Fibroblast of pulmonary artery (primary cell): Measurements from ENCODE around the gene CHURC1.

Source experiments
- DNase-seq: peaks from one replicate; pipeline ENCODE4 v3.0.0-alpha.2; 2010; ENCODE audit warnings: low read depth
- H3K4me3 ChIP-seq: replicated peaks from 2 replicates; pipeline ENCODE4 v1.5.1; 2011; ENCODE audit warnings: low read depth, mild to moderate bottlenecking, control low read depth, low read length, moderate library complexity
- TF ChIP-seq, protein P1 (sequence below): IDR thresholded peaks from 2 replicates; pipeline ENCODE4 v1.5.1; 2011; ENCODE audit warnings: mild to moderate bottlenecking, control low read depth, low read length, inconsistent platforms; ENCODE audit errors: missing control alignments

Gene CHURC1

DNA sequence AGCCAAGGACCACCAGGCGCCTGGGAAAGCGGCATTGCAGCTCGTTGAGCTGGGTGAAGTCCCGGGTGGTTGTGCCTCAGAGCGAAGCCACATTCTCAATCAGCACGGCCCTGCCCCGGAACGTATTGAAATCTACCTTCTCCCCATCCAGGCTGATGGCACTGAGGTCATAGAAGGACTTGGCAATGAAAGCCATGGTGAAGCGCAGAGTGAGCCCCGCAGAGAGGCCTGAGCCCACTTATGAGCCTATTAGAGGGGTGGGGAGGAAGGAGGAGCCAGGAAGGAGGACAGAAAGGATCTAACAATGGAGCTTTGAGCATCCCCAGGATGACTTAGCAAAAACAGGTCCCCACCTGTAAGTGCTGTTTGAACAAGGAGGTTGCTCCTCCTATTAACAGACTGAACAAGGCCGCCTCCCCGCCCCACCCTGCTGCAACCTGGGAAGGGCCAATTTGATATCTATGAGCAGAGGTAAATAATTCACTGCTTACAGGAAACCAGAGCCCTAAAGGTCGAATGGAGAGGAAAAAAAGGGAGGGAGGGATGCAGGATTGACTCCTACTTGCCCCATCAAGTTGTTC, 28.4 kb downstream of the CHURC1 start, which contains the start of gene GPX2:
Gene GPX2 (minus strand): TSS at position 215 of the 581 bp plus-strand sequence. CDS start 19 bp downstream, at position 196.
- TF ChIP-seq, protein P1, sequence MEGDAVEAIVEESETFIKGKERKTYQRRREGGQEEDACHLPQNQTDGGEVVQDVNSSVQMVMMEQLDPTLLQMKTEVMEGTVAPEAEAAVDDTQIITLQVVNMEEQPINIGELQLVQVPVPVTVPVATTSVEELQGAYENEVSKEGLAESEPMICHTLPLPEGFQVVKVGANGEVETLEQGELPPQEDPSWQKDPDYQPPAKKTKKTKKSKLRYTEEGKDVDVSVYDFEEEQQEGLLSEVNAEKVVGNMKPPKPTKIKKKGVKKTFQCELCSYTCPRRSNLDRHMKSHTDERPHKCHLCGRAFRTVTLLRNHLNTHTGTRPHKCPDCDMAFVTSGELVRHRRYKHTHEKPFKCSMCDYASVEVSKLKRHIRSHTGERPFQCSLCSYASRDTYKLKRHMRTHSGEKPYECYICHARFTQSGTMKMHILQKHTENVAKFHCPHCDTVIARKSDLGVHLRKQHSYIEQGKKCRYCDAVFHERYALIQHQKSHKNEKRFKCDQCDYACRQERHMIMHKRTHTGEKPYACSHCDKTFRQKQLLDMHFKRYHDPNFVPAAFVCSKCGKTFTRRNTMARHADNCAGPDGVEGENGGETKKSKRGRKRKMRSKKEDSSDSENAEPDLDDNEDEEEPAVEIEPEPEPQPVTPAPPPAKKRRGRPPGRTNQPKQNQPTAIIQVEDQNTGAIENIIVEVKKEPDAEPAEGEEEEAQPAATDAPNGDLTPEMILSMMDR: no peak
- no peak for DNase-seq
- no peak within 1 kb of the TSS for H3K4me3 ChIP-seq

DNA sequence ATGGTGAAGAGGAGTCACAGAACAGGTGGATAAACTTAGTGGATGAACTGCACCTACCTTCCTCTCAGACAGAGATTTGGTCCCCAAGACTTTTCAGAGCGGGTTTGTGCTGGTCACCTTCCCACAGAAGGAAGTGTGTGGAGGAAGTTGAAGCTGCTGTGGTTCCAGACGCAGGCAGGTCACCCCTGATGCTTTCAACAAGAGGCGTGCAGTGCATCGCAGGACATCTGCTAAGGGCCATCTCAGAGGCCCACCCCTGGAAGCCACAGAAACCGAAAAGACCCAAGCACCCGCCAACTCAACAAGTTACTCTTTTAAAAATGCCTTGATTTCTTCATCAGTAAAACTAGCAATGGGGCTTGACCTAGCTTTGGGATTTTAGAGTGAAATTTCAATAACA, 29.3 kb downstream of the CHURC1 start:
- H3K4me3 ChIP-seq: no peak overlapping the region
- no peak for DNase-seq
- TF ChIP-seq, protein P1: no peak

DNA sequence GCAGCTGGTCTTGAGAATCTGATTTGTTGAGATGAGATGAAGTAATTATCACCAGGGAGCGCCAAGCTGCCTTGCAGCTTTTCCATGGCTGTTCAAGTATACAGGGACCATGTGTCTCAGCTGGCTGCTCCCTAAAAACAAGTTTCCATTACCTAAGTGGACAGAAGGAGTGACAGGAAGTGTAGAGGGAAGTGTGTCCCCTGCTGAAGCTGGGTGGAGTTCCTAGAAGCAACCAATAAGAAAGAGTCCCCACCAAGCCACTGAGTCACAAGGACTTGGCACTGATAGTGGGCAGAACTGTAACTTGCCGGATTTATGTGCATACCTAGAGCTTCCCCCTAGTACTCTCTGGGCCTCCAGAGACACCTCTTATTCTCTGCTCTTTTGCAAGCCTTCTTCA, 29.8 kb downstream of the CHURC1 start:
- TF ChIP-seq, protein P1: no peak
- H3K4me3 ChIP-seq: no peak overlapping the region
- DNase-seq: no peak

DNA sequence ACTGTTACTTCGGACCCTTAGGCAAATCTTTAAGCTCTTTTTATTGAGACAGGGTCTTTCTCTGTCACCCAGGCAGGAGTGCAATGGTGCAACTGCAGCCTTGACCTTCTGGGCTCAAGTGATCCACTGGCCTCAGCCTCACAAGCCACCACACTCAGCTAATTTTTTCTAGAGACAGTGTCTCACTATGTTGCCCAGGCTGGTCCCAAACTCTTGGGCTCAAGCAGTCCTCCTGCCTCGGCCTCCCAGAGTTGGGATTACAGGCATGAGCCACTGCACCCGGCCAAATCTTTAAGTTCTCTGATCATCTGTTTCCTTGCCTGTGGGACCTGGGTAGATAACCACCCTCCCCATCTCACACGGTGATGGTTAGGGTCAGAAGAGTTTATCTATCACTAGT, 30.6 kb downstream of the CHURC1 start:
- TF ChIP-seq, protein P1: no peak
- no peak for DNase-seq
- H3K4me3 ChIP-seq: no peak overlapping the region

DNA sequence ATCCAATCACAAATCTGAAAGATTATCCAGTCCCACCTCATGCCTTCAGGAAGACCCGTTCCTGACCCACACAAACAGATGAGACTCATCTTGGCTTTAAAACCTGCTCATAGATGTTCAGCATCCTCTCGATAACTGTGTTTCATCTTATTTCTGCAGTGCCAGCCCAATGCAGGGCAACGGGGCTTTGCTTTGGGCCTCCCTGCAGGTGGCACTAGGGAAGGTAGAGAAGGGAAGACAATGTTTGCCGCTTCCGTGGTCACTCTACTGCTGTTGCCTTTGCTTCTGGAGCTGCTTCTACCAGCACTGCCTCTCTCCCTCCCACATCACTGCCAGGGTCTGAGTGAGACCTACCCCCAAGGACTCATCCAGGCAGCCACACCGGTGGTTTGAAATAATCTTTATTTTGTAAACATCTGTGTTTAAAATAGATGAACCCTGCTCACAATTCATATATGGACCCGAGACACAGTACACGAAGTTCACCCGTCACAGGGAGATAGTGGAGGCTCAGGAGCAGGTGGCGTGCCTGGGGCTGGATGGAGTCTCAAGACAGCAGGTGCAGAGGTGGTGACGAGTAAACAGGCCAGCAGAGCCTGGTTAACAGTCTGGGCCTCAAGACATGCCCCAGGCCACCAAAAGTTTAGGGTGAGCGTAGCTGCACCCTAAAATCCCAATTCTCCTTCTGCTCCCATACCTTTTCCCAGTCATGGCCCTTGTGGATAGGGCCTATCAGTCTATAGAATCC, 31.4 kb downstream of the CHURC1 start:
- no peak overlapping the region for H3K4me3 ChIP-seq
- no peak for DNase-seq
- TF ChIP-seq, protein P1: no peak

DNA sequence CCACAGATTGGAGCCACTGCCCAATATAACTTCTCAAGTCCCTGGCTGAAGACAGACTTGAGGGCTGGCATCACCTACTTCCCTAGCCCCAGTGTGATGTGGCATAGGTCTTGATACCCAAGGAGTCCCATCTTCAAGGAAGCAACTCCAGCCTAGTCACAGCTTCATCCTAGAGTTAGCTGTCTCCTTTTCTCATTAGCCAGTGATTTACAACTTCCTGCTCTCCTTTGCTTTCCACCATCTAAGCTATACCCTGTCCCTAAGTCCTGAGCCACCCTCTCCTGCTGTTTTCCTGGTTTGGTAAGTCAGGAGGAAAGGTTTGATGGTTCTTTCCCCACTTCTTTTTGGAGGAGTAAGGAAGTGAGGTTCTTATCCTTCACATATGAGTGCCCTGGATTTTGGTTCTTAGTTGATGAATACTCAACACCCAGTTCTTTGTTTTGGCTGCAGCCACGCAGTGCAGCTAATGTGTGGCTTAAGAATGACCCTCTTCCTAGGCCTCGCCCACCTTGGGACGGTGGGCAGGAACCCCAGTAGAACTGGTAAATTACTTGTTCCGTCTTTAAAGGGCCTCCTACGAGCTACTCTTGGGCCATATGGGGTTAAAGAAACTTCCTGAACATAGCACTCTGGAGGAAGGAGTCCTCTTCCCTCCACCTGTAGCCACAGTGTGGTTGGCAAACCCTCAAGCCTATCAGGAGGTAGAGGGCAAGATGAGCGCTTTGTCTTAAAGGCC, 32.2 kb downstream of the CHURC1 start:
- DNase-seq: no peak
- H3K4me3 ChIP-seq: no peak overlapping the region
- TF ChIP-seq, protein P1: no peak
